ENCODE results near the gene OPTN. TPM values are rescaled to one million over a fixed set of nuclear protein-coding genes. Genes with fewer than 3 reads are reported as not detected.

OPTN gene
- total and polyA plus RNA-seq, 9 donors, result 42.9 to 133 (median 87.0) TPM

GRCh38 chr10:13167568-13167967, 67.6 kb downstream of the OPTN start:
- Histone ChIP-seq H3K9me3 (no peaks in the 10 kb centered on the region), H3K4me3 (no peak overlapping the region), H3K36me3 (no peaks in the 10 kb centered on the region), H3K27ac (no peak overlapping the region), H3K27me3 (no peaks in the 10 kb centered on the region), H3K4me1 (ENCODE audit: insufficient read depth) (no peaks in the 10 kb centered on the region)
- intact Hi-C loops (cut with DNase I), result loop anchor here in 1 of 4 donors (10.0 kb wide), 1 partner anchor 107 kb away; no protein-coding TSS in a partner anchor
- 83 to 97% (median 84%) methylated on average over 7 of the region's 7 CpGs for WGBS, 3 donors
- no peak for DNase-seq
- TF ChIP-seq POLR2A (IDR thresholded peaks at IDR 0.05), result no peak
- no peak for TF ChIP-seq CTCF (IDR thresholded peaks at IDR 0.05)
- no peak for TF ChIP-seq EP300 (IDR thresholded peaks at IDR 0.05)

- Histone ChIP-seq H3K27ac (no peak overlapping the region), H3K36me3 (no peaks in the 10 kb centered on the region), H3K27me3 (no peaks in the 10 kb centered on the region), H3K9me3 (no peaks in the 10 kb centered on the region), H3K4me1 (ENCODE audit: insufficient read depth) (no peaks in the 10 kb centered on the region), H3K4me3 (no peak overlapping the region)
- TF ChIP-seq EP300 (IDR thresholded peaks at IDR 0.05) (no peak), CTCF (IDR thresholded peaks at IDR 0.05) (no peak), POLR2A (IDR thresholded peaks at IDR 0.05) (no peak)
- intact Hi-C loops (cut with DNase I), result loop anchor here in 1 of 4 donors (10.0 kb wide), 1 partner anchor 106 kb away; no protein-coding TSS in a partner anchor
- WGBS, 3 donors, result 89 to 91% (median 90%) methylated on average over 6 of the region's 6 CpGs
- no peak for DNase-seq
Measured at GRCh38 chr10:13168781-13169180, 68.8 kb downstream of the OPTN start.

GRCh38 chr10:13173616-13174015, 73.7 kb downstream of the OPTN start:
- TF ChIP-seq POLR2A (IDR thresholded peaks at IDR 0.05) (no peak), CTCF (IDR thresholded peaks at IDR 0.05) (no peak), EP300 (IDR thresholded peaks at IDR 0.05) (no peak)
- DNase-seq, result no peak
- H3K4me3 ChIP-seq, result no peak overlapping the region
- 95 to 100% (median 97%) methylated on average over 2 of the region's 2 CpGs for WGBS, 3 donors
- no peaks in the 10 kb centered on the region for H3K4me1 ChIP-seq (ENCODE audit: insufficient read depth)
- no peak overlapping the region for H3K27ac ChIP-seq
- no peaks in the 10 kb centered on the region for H3K9me3 ChIP-seq
- H3K27me3 ChIP-seq, result no peaks in the 10 kb centered on the region
- no peaks in the 10 kb centered on the region for H3K36me3 ChIP-seq
- intact Hi-C loops (cut with DNase I), result no loop called here

- TF ChIP-seq CTCF (IDR thresholded peaks at IDR 0.05) (no peak), EP300 (IDR thresholded peaks at IDR 0.05) (no peak), POLR2A (IDR thresholded peaks at IDR 0.05) (no peak)
- no peaks in the 10 kb centered on the region for H3K36me3 ChIP-seq
- no peak overlapping the region for H3K4me3 ChIP-seq
- H3K9me3 ChIP-seq, result no peaks in the 10 kb centered on the region
- intact Hi-C loops (cut with DNase I), result no loop called here
- no peak for DNase-seq
- 96 to 99% (median 99%) methylated on average over 4 of the region's 4 CpGs for WGBS, 3 donors
- no peak overlapping the region for H3K27ac ChIP-seq
- no peaks in the 10 kb centered on the region for H3K4me1 ChIP-seq (ENCODE audit: insufficient read depth)
- H3K27me3 ChIP-seq, result no peaks in the 10 kb centered on the region
Measured at GRCh38 chr10:13180788-13181187, 80.8 kb downstream of the OPTN start.
